K562 (cell line): ENCODE measurements around the gene LDAH.

Source experiments
- ARHGAP35 ChIP-seq: fragments of 450-650 bp; IDR thresholded peaks from 2 replicates; pipeline ENCODE4 v1.6.1; 2018; ENCODE audit not compliant: partially characterized antibody
- ATF1 ChIP-seq, 2 experiments: fragments of 450-650 bp in 1 of 2; IDR thresholded peaks; 2 replicates each; pipeline ENCODE4 v1.6.1; 2016; ENCODE audit warnings: missing compliant biosample characterization in 1 of 2, missing genetic modification characterization in 1 of 2
- CREB1 ChIP-seq, 2 experiments: sonication (generic) in 1 of 2; formaldehyde crosslinking in 1 of 2; IDR thresholded peaks; 2 replicates each; pipeline versions ENCODE4 v1.6.1 to v1.8.0; 2012 to 2022; ENCODE audit warnings: inconsistent platforms in 1 of 2, mild to moderate bottlenecking in 1 of 2, missing genetic modification reagents in 1 of 2, moderate library complexity in 1 of 2
- CTCF ChIP-seq, 3 experiments: IDR thresholded peaks in 2 of 3; conservative IDR thresholded peaks in 1 of 3; 2 replicates each; pipeline ENCODE4 v1.5.1; 2011 to 2012; ENCODE audit warnings: low read length in 3 of 3, mild to moderate bottlenecking in 3 of 3, control low read depth in 2 of 3, improper control_type of control experiment in 1 of 3, inconsistent platforms in 1 of 3, low read depth in 1 of 3, mixed read lengths in 1 of 3, moderate library complexity in 1 of 3; ENCODE audit not compliant: insufficient read depth in 2 of 3
- POLR2AphosphoS5 ChIP-seq: IDR thresholded peaks from 2 replicates; pipeline ENCODE4 v1.6.1; 2011; ENCODE audit warnings: mild to moderate bottlenecking, low read depth, low read length, moderate library complexity; ENCODE audit not compliant: control insufficient read depth, insufficient read depth
- RCOR1 ChIP-seq, 2 experiments: IDR thresholded peaks; 2 replicates each; pipeline ENCODE4 v1.6.1; 2012; ENCODE audit warnings: low read depth in 2 of 2, low read length in 2 of 2, borderline replicate concordance in 1 of 2, improper control_type of control experiment in 1 of 2
- SMARCA4 ChIP-seq: fragments of 450-650 bp; IDR thresholded peaks from 2 replicates; pipeline ENCODE4 v1.6.1; 2016
- ZFP36 ChIP-seq: fragments of 150-350 bp; IDR thresholded peaks from 2 replicates; pipeline ENCODE4 v1.6.1; 2018; ENCODE audit warnings: low read length, low read depth; ENCODE audit not compliant: partially characterized antibody
- ZNF184 ChIP-seq: sonication (generic); formaldehyde crosslinking; IDR thresholded peaks from 2 replicates; pipeline ENCODE4 v1.5.0; 2020; ENCODE audit warnings: missing genetic modification reagents
- ZNF584 ChIP-seq: fragments of 200-800 bp; sonication (Bioruptor generic); IDR thresholded peaks from 2 replicates; pipeline ENCODE4 v1.6.1; 2016; ENCODE audit warnings: low read depth, mild to moderate bottlenecking, missing genetic modification characterization, missing compliant biosample characterization
- TF ChIP-seq, protein P1 (sequence below): IDR thresholded peaks from 2 replicates; pipeline ENCODE4 v1.6.1; 2016; ENCODE audit warnings: missing genetic modification characterization, missing compliant biosample characterization

GRCh38 chr2:20724500-20725053, 98.3 kb downstream of the LDAH start:
- no peak for TF ChIP-seq CTCF (IDR thresholded peaks at IDR 0.05 in 2 of 3, conservative IDR thresholded peaks at IDR 0.05 in 1 of 3; ENCODE audit: insufficient read depth in 2 of 3, low read depth in 1 of 3, low read length in 3 of 3)
- no peak for TF ChIP-seq POLR2AphosphoS5
- no peak for TF ChIP-seq ZNF584 (CRISPR knock-in tag)
- no peak for TF ChIP-seq ARHGAP35
- TF ChIP-seq ZFP36: no peak
- no peak for TF ChIP-seq ZNF184 (CRISPR knock-in tag)
- no peak for TF ChIP-seq SMARCA4
- no peak for TF ChIP-seq CREB1 (IDR thresholded peaks at IDR 0.05)
- no peak for TF ChIP-seq CREB1 (CRISPR knock-in tag; IDR thresholded peaks at IDR 0.05)
- TF ChIP-seq RCOR1 (IDR thresholded peaks at IDR 0.05; ENCODE audit: borderline replicate concordance in 1 of 2, low read depth in 2 of 2, low read length in 2 of 2): no peak
- TF ChIP-seq ATF1 (CRISPR knock-in tag; IDR thresholded peaks at IDR 0.05): no peak
- TF ChIP-seq ATF1 (tag; IDR thresholded peaks at IDR 0.05): no peak
- TF ChIP-seq, protein P1, sequence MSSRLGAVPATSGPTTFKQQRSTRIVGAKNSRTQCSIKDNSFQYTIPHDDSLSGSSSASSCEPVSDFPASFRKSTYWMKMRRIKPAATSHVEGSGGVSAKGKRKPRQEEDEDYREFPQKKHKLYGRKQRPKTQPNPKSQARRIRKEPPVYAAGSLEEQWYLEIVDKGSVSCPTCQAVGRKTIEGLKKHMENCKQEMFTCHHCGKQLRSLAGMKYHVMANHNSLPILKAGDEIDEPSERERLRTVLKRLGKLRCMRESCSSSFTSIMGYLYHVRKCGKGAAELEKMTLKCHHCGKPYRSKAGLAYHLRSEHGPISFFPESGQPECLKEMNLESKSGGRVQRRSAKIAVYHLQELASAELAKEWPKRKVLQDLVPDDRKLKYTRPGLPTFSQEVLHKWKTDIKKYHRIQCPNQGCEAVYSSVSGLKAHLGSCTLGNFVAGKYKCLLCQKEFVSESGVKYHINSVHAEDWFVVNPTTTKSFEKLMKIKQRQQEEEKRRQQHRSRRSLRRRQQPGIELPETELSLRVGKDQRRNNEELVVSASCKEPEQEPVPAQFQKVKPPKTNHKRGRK (tag): no peak
